ENCODE measurements around the gene IFITM5. TPM values are rescaled to one million over a fixed set of nuclear protein-coding genes. Genes with fewer than 3 reads are reported as not detected.
A peak's percentile ranks its signal among the peaks of the same experiment; 100 is the strongest.

Gene IFITM5
- total and polyA plus RNA-seq, 2 of the 8 experiments (the other 6 are each of a cell fraction or from before 2014, with no cell fraction given) = not detected

DNA sequence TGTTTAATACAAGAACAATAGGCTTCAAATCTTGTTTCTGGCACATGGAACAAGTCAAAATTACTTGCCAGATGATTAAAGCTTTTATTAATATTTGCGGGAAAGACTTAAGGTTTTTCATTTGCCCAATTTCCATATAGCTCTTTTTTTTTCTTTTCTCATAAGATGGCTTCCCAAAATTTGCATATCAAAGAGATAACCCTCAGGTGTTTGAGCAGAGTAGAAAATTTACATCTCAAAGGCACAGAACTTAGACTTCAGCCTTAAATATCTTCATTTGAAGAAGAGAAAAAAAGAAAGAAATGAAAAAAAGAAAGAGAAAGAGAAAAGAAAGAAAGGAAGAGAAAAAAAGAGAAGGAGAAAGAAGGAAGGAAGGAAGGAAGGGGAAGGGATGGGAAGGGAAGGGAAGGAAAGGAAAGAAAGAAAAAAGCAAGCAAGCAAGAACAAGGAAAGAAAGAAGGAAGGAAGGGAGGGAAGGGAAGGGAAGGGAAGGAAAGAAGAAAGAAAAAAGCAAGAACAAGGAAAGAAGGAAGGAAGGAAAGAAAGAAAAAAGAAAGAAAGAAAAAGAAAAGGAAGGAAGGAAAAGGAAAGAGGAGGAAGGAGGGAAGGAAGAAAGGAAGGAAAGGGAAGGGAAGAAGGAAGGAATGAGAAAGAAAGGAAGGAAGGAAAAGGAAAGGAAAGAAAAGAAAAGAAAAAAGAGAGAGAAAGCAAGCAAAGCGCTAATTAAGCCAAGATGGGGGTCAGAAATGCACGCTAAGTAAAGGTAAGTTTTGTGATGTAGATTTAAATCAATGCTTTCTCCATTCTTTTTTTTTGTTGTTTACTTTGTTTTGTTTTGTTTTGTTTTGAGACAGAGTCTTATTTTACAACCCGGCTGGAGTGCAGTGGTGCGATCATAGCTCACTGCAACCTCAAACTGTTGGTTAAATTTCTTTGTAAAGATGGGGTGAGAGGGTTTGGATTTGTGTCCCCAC is 41.5 kb upstream of the IFITM5 start:
- no peaks in the 10 kb centered on the region for H3K79me2 ChIP-seq (ENCODE audit: control insufficient read depth in 1 of 2, insufficient read depth in 2 of 2, low read length in 2 of 2)
- WGBS, 2 experiments (ENCODE audit: extremely low coverage in 1 of 2, insufficient coverage in 1 of 2, insufficient read length in 1 of 2, insufficient replicate concordance in 2 of 2, low coverage in 1 of 2, low lambda C conversion rate in 2 of 2, missing lambda C conversion rate in 1 of 2) = 35% methylated on average over 4 of the region's 5 CpGs; no CpG with 5 or more reads in 1 of the 2 experiments
- 0 out of 2 replicates have a peak overlapping the region, but pooled peaks have one; percentile 32 for H3K27ac ChIP-seq (ENCODE audit: low read depth, low read length)
- H3K56ac ChIP-seq (replicated peaks; ENCODE audit: insufficient read length, low read depth, low read length) = peak overlapping the region; percentile 59
- peak overlapping the region; percentile 98 for H4K5ac ChIP-seq (ENCODE audit: insufficient read length, low read depth, low read length)
- H2BK15ac ChIP-seq (ENCODE audit: low read length) = no peak overlapping the region
- FAIRE-seq (peak; percentile 28), DNase-seq (ENCODE audit: low read depth in 1 of 2, low spot score in 2 of 2) (no peak)
- H3K23ac ChIP-seq (ENCODE audit: insufficient read length) = no peak overlapping the region
- H3K14ac ChIP-seq (ENCODE audit: insufficient read length) = no peak overlapping the region
- H4K8ac ChIP-seq (ENCODE audit: extremely low read depth, insufficient read depth, low read length) = no peak overlapping the region
- peak overlapping the region; percentile 88; the same call in 1 of the 2 replicates for H3K18ac ChIP-seq (ENCODE audit: extremely low read depth, low read length)
- peak overlapping the region; percentile 32 to 62; a peak in 3 of 4 replicates for H3K4me2 ChIP-seq (ENCODE audit: insufficient read depth in 1 of 2, low read depth in 2 of 2, low read length in 2 of 2)
- H4K91ac ChIP-seq (replicated peaks; ENCODE audit: insufficient read length, low read length) = peak overlapping the region; percentile 74
- peak overlapping the region; percentile 73; the same call in 1 of the 2 replicates for H2BK5ac ChIP-seq (ENCODE audit: low read depth, low read length)
- H3K4me3 ChIP-seq (ENCODE audit: extremely low read depth in 1 of 4, insufficient read depth in 2 of 4, low read depth in 3 of 4, low read length in 4 of 4) = peak overlapping the region in 1 of 4 experiments; percentile 41; a peak in 2 of 8 replicates
- no peaks in the 10 kb centered on the region for H3K9me3 ChIP-seq (ENCODE audit: insufficient read depth in 2 of 2, low read depth in 1 of 2, low read length in 1 of 2)
- no peak overlapping the region for H2BK20ac ChIP-seq (ENCODE audit: low read length)
- CTCF ChIA-PET (ENCODE audit: partially characterized antibody) = interaction anchor here (0.6 to 5.6 kb wide), 8 partner anchors 12 to 91 kb away, joined by 3 to 22 read pairs (median 5); no protein-coding TSS in a partner anchor
- H3K79me1 ChIP-seq (ENCODE audit: low read depth, low read length) = no peaks in the 10 kb centered on the region
- H3K4me1 ChIP-seq (replicated peaks in 1 of 4; ENCODE audit: control insufficient read depth in 3 of 4, insufficient read depth in 4 of 4, low read length in 3 of 4) = peaks cover 4 to 21% (median 17%) of the 10 kb centered on the region in 4 experiments
- POLR2A ChIA-PET (ENCODE audit: partially characterized antibody) = interaction anchor here (0.6 to 2.8 kb wide), 21 partner anchors 8 to 134 kb away, joined by 3 to 24 read pairs (median 4); partner anchors contain the start of genes BET1L and RIC8A
- H2BK12ac ChIP-seq (ENCODE audit: low read depth, low read length) = peak overlapping the region; percentile 82; the same call in 1 of the 2 replicates
- H3K27me3 ChIP-seq (replicated peaks in 1 of 4; ENCODE audit: control insufficient read depth in 3 of 4, extremely low read depth in 1 of 4, insufficient read depth in 3 of 4, low read length in 3 of 4) = no peaks in the 10 kb centered on the region
- H2BK120ac ChIP-seq (replicated peaks; ENCODE audit: low read depth, low read length) = peak overlapping the region; percentile 90
- H2AK5ac ChIP-seq (ENCODE audit: low read depth, low read length) = 0 out of 2 replicates have a peak overlapping the region, but pooled peaks have one; percentile 55
- H3K36me3 ChIP-seq (ENCODE audit: control insufficient read depth in 2 of 4, insufficient read depth in 4 of 4, low read length in 3 of 4) = no peaks in the 10 kb centered on the region
- H3K4ac ChIP-seq (replicated peaks; ENCODE audit: insufficient read length, low read depth, low read length) = no peak overlapping the region
- H3K23me2 ChIP-seq (ENCODE audit: low read depth, low read length) = no peaks in the 10 kb centered on the region
- H3K9ac ChIP-seq (replicated peaks in 1 of 4; ENCODE audit: extremely low read depth in 1 of 4, low read depth in 3 of 4, low read length in 3 of 4) = no peak overlapping the region
- H2AFZ ChIP-seq (ENCODE audit: low read length) = no peak overlapping the region
- no peaks in the 10 kb centered on the region for H4K20me1 ChIP-seq (replicated peaks in 1 of 2; ENCODE audit: control insufficient read depth in 1 of 2, insufficient read depth in 2 of 2, low read length in 2 of 2)
- no peak for TF ChIP-seq NRF1 (IDR thresholded peaks at IDR 0.05; ENCODE audit: low read depth, low read length)
- no peak for TF ChIP-seq JUND (IDR thresholded peaks at IDR 0.05; ENCODE audit: low read length)
- TF ChIP-seq TAF7 (optimal IDR thresholded peaks at IDR 0.05; ENCODE audit: borderline replicate concordance, low read depth, low read length) = no peak
- no peak for TF ChIP-seq CHD2 (IDR thresholded peaks at IDR 0.05; ENCODE audit: low read length)
- peak; percentile 94; the same call in 1 of the 2 replicates for TF ChIP-seq POU5F1 (IDR thresholded peaks at IDR 0.05; ENCODE audit: low read depth, low read length)
- no peak; a peak in 1 of 4 replicates for TF ChIP-seq HDAC2 (IDR thresholded peaks at IDR 0.05; ENCODE audit: borderline replicate concordance in 1 of 2, low read depth in 2 of 2, low read length in 2 of 2)
- TF ChIP-seq RXRA (IDR thresholded peaks at IDR 0.05; ENCODE audit: insufficient read depth, low read depth, low read length) = no peak
